ENCODE measurements around the gene WDR86.

WDR86 gene

DNA sequence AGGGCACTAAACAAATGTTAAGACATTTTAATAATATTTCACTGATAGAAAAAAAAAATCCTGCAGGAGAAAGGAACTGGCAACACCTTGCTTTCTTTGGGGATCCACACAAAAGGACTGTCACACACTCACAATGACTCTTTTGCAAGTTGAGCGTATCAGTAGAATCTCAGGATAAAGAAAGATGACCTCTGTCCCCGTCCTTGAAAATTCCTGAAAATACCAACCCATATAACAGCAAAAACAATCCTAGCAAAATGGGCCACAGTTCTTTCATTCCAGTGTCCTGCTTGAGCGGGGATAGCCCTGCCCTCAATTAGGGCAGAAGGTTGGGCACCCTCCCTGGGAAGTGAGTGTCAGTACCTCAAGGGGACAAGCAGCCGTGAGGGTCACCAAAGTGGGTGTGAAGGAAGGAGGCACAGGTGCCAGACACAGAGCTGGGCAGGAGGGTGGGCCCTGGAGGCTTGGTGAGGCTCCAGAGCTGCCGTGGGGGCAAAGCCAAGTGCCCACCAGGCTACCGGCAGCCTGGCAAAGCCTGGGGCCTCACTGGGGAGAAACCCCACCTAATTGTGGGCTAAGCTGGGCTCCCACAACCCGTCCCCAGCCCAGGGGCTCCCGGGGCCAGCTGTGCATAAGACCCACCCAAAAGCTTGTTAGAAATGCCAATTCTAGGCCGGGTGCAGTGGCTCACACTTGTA is 2.8 kb downstream of the WDR86 start:
- DNase-seq (ENCODE audit: low spot score), result no peak
- in situ Hi-C loops (cut with MboI; ENCODE audit: low pct_unique_long_range_greater_than_20kb, low sequenced_read_pairs, unreplicated experiment), result no loop called here
- TF ChIP-seq CTCF (IDR thresholded peaks at IDR 0.05; ENCODE audit: extremely low read depth, insufficient read depth, missing control alignments), result no peak

GRCh38 chr7:151406051-151406875 is 3.6 kb downstream of the WDR86 start:
- no peak for DNase-seq (ENCODE audit: low spot score)
- no peak for TF ChIP-seq CTCF (IDR thresholded peaks at IDR 0.05; ENCODE audit: extremely low read depth, insufficient read depth, missing control alignments)
- in situ Hi-C loops (cut with MboI; ENCODE audit: low pct_unique_long_range_greater_than_20kb, low sequenced_read_pairs, unreplicated experiment), result no loop called here

DNA sequence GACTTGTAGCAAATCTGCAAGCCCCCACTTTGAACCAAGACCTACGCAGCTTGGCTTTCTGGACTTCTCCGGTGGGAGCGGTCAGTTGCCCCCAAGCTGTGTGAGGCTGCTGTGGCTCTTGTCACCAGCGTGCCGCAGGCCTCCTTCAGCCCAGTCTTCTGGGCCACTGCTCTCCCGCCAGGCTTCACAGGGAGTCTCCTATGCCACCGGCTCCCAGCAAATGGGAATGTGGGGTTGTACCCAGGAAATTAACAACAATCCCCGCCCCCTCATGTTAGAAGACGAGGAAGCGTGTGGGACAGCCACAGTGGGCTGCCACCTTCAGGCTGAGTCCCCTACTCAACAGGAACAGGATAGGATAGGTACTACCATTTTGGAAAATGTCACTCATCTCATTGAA is 4.2 kb downstream of the WDR86 start:
- no peak for DNase-seq (ENCODE audit: low spot score)
- no peak for TF ChIP-seq CTCF (IDR thresholded peaks at IDR 0.05; ENCODE audit: extremely low read depth, insufficient read depth, missing control alignments)
- in situ Hi-C loops (cut with MboI; ENCODE audit: low pct_unique_long_range_greater_than_20kb, low sequenced_read_pairs, unreplicated experiment), result no loop called here

- TF ChIP-seq CTCF (IDR thresholded peaks at IDR 0.05; ENCODE audit: extremely low read depth, insufficient read depth, missing control alignments), result no peak
- DNase-seq (ENCODE audit: low spot score), result no peak
- in situ Hi-C loops (cut with MboI; ENCODE audit: low pct_unique_long_range_greater_than_20kb, low sequenced_read_pairs, unreplicated experiment), result no loop called here
Observed at GRCh38 chr7:151405056-151405455, 4.8 kb downstream of the WDR86 start.

DNA sequence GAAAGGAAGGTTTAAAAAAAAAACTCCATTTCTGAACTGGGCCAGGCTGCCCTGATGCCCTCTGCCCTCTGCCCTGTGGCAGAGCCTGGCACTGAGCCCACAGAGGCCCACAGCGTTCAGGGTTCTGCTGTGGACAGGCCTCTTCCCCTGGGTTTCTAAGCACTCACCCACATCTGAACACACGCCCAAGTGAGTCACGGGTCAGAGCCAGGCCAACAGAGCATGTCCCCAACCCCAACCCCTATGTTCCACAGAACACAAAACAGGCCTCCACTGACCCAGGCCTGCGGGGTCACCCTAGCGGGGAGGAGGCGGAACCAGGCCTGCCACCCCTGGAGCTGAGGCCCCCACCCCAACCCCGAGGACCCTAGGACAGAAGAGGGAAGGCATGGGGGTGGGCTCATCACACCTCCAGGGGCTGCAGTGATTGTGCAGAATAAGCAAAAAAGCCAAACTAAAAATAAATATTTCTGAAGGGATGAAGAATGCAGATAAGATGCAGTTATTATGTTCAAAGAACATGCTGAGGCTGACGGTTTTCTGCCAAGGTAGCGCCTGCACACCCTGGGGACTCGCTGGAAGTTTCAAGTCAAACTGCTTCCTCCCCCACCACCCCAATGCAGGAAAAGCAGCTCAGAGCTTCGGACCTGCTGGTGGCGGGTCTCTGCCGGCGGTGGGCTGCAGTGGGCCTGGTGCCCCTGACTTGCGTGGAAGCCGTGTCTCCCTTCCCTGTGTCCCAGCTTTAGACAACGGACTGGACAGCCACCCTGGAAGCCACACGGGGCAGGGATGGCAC is 5.4 kb downstream of the WDR86 start:
- no peak for TF ChIP-seq CTCF (IDR thresholded peaks at IDR 0.05; ENCODE audit: extremely low read depth, insufficient read depth, missing control alignments)
- DNase-seq (ENCODE audit: low spot score), result no peak
- in situ Hi-C loops (cut with MboI; ENCODE audit: low pct_unique_long_range_greater_than_20kb, low sequenced_read_pairs, unreplicated experiment), result no loop called here

DNA sequence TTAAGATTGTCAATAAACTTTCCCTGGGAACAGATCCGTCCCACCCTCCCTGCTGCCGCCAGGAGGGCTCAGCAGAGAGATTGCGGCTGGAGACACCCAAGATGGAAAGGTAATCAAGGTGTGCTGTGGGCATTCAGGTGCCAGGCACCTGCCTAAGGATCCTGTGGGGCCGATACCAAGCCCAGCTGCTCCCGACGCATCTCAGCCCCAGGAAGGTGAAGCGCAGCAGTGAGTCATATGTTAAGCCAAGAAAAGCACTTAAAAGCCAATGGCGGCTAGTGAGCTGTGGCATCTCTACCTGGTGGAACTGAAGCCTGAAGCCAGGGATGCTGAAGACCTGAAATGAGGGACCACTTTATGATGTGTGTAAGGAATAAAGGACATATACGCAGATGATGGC is 6.1 kb downstream of the WDR86 start:
- DNase-seq (ENCODE audit: low spot score), result no peak
- TF ChIP-seq CTCF (IDR thresholded peaks at IDR 0.05; ENCODE audit: extremely low read depth, insufficient read depth, missing control alignments), result no peak
- in situ Hi-C loops (cut with MboI; ENCODE audit: low pct_unique_long_range_greater_than_20kb, low sequenced_read_pairs, unreplicated experiment), result no loop called here
